Astrocyte (in vitro differentiated cells and primary cell): ENCODE data around the gene CFAP74. TPM values are rescaled to one million over a fixed set of nuclear protein-coding genes. Genes with fewer than 3 reads are reported as not detected.

Experiments
- DNase-seq: peaks from one replicate; pipeline ENCODE4 v3.0.0-alpha.2; 2010; ENCODE audit warnings: low read depth
- FAIRE-seq: peaks from 2 replicates; lab custom pipeline; 2011; peaks lifted over from hg19 to GRCh38; lab: Jason Lieb, UNC
- H2AFZ ChIP-seq: 2 replicates; pipeline ENCODE4 v1.6.0; 2012; ENCODE audit warnings: low read depth, low read length, inconsistent platforms
- H3K27ac ChIP-seq: 2 replicates; pipeline ENCODE4 v1.5.1; 2011; ENCODE audit warnings: low read depth, low read length, inconsistent platforms
- H3K27me3 ChIP-seq: 2 replicates; pipeline ENCODE4 v1.6.0; 2011; ENCODE audit warnings: low read length, inconsistent platforms; ENCODE audit not compliant: insufficient read depth
- H3K36me3 ChIP-seq: 2 replicates; pipeline ENCODE4 v1.5.1; 2011; ENCODE audit warnings: low read length, inconsistent platforms; ENCODE audit not compliant: insufficient read depth
- H3K4me1 ChIP-seq: 2 replicates; pipeline ENCODE4 v1.5.1; 2011; ENCODE audit warnings: low read length, inconsistent platforms; ENCODE audit not compliant: insufficient read depth
- H3K4me2 ChIP-seq: 2 replicates; pipeline ENCODE4 v1.6.0; 2012; ENCODE audit warnings: low read length, inconsistent platforms
- H3K4me3 ChIP-seq: 2 replicates; pipeline ENCODE4 v1.5.1; 2011; ENCODE audit warnings: low read depth, mild to moderate bottlenecking, low read length, inconsistent platforms; ENCODE audit not compliant: insufficient read depth
- H3K79me2 ChIP-seq: 2 replicates; pipeline ENCODE4 v1.6.0; 2012; ENCODE audit warnings: mild to moderate bottlenecking, low read length, inconsistent platforms; ENCODE audit not compliant: insufficient read depth
- H3K9ac ChIP-seq: 2 replicates; pipeline ENCODE4 v1.6.0; 2012; ENCODE audit warnings: mild to moderate bottlenecking, low read length, inconsistent platforms
- H3K9me3 ChIP-seq: 2 replicates; pipeline ENCODE4 v1.5.1; 2012; ENCODE audit warnings: low read depth, mild to moderate bottlenecking, low read length, inconsistent platforms; ENCODE audit not compliant: insufficient read depth
- H4K20me1 ChIP-seq: 2 replicates; pipeline ENCODE4 v1.6.0; 2012; ENCODE audit warnings: low read length, inconsistent platforms; ENCODE audit not compliant: insufficient read depth
- H3K27ac Mint-ChIP-seq: one replicate; pipeline ENCODE4 v1.8.0; 2021; ENCODE audit warnings: mild to moderate bottlenecking, mixed read lengths; ENCODE audit not compliant: unreplicated experiment
- H3K27me3 Mint-ChIP-seq: one replicate; pipeline ENCODE4 v1.8.0; 2021; ENCODE audit warnings: low read depth, mixed read lengths; ENCODE audit not compliant: unreplicated experiment
- H3K36me3 Mint-ChIP-seq: one replicate; pipeline ENCODE4 v1.8.0; 2021; ENCODE audit warnings: low read depth, mixed read lengths; ENCODE audit not compliant: unreplicated experiment
- H3K4me1 Mint-ChIP-seq: one replicate; pipeline ENCODE4 v1.8.0; 2021; ENCODE audit warnings: low read depth, mixed read lengths; ENCODE audit not compliant: unreplicated experiment
- H3K4me3 Mint-ChIP-seq: one replicate; pipeline ENCODE4 v1.8.0; 2021; ENCODE audit warnings: mild to moderate bottlenecking, moderate library complexity, mixed read lengths; ENCODE audit not compliant: unreplicated experiment
- H3K9me3 Mint-ChIP-seq: one replicate; pipeline ENCODE4 v1.8.0; 2021; ENCODE audit warnings: mild to moderate bottlenecking, mixed read lengths; ENCODE audit not compliant: unreplicated experiment
- CTCF ChIP-seq: IDR thresholded peaks from 2 replicates; pipeline ENCODE4 v1.5.1; 2011; ENCODE audit warnings: low read depth, mild to moderate bottlenecking, inconsistent platforms, low read length, moderate library complexity; ENCODE audit not compliant: insufficient read depth
- EZH2 ChIP-seq: IDR thresholded peaks from 2 replicates; pipeline ENCODE4 v1.6.1; 2012; ENCODE audit warnings: mild to moderate bottlenecking, low read length, inconsistent platforms; ENCODE audit not compliant: insufficient read depth
- total RNA-seq: library from RNA; stranded (reverse); gene quantifications from 2 replicates; pipeline ENCODE4 v1.2.1, GENCODE V29; 2021

The CFAP74 gene
- total RNA-seq, 1 donor from 2014 or later, result not detected

GRCh38 chr1:2039251-2039650, 35.7 kb upstream of the CFAP74 start:
- no peak overlapping the region for H3K27ac Mint-ChIP-seq
- H3K27me3 ChIP-seq, result peaks cover 17% of the 10 kb centered on the region
- TF ChIP-seq EZH2 (no peak), CTCF (no peak)
- peaks cover 3% of the 10 kb centered on the region for H3K36me3 Mint-ChIP-seq
- no peak overlapping the region for H3K4me3 Mint-ChIP-seq
- no peaks in the 10 kb centered on the region for H3K9me3 ChIP-seq
- no peak for FAIRE-seq
- no peak overlapping the region for H3K27ac ChIP-seq
- no peak overlapping the region for H2AFZ ChIP-seq
- H3K4me1 Mint-ChIP-seq, result no peaks in the 10 kb centered on the region
- H3K4me1 ChIP-seq, result no peaks in the 10 kb centered on the region
- no peaks in the 10 kb centered on the region for H3K36me3 ChIP-seq
- no peaks in the 10 kb centered on the region for H3K79me2 ChIP-seq
- H3K9me3 Mint-ChIP-seq, result no peaks in the 10 kb centered on the region
- H3K9ac ChIP-seq, result no peak overlapping the region
- DNase-seq, result no peak
- no peak overlapping the region for H3K4me2 ChIP-seq
- H3K27me3 Mint-ChIP-seq, result peaks cover 40% of the 10 kb centered on the region
- no peaks in the 10 kb centered on the region for H4K20me1 ChIP-seq
- no peak overlapping the region for H3K4me3 ChIP-seq

GRCh38 chr1:2038229-2038628, 34.6 kb upstream of the CFAP74 start:
- no peaks in the 10 kb centered on the region for H3K9me3 ChIP-seq
- H3K27me3 Mint-ChIP-seq, result peaks cover 41% of the 10 kb centered on the region
- TF ChIP-seq CTCF (no peak), EZH2 (no peak)
- H3K36me3 Mint-ChIP-seq, result peaks cover 3% of the 10 kb centered on the region
- H3K4me3 ChIP-seq, result no peak overlapping the region
- H3K36me3 ChIP-seq, result no peaks in the 10 kb centered on the region
- no peak overlapping the region for H3K9ac ChIP-seq
- no peak overlapping the region for H3K4me2 ChIP-seq
- H3K79me2 ChIP-seq, result no peaks in the 10 kb centered on the region
- no peak overlapping the region for H3K27ac ChIP-seq
- no peaks in the 10 kb centered on the region for H4K20me1 ChIP-seq
- FAIRE-seq (no peak), DNase-seq (no peak)
- peaks cover 14% of the 10 kb centered on the region for H3K27me3 ChIP-seq
- no peak overlapping the region for H2AFZ ChIP-seq
- no peaks in the 10 kb centered on the region for H3K4me1 Mint-ChIP-seq
- no peaks in the 10 kb centered on the region for H3K9me3 Mint-ChIP-seq
- no peak overlapping the region for H3K4me3 Mint-ChIP-seq
- no peak overlapping the region for H3K27ac Mint-ChIP-seq
- H3K4me1 ChIP-seq, result no peaks in the 10 kb centered on the region

GRCh38 chr1:2037314-2037979, 33.9 kb upstream of the CFAP74 start:
- H3K4me1 ChIP-seq, result no peaks in the 10 kb centered on the region
- Mint-ChIP-seq H3K4me3 (no peak overlapping the region), H3K9me3 (no peaks in the 10 kb centered on the region), H3K27me3 (peaks cover 45% of the 10 kb centered on the region), H3K4me1 (no peaks in the 10 kb centered on the region), H3K27ac (no peak overlapping the region), H3K36me3 (peaks cover 3% of the 10 kb centered on the region)
- DNase-seq (no peak), FAIRE-seq (no peak)
- H3K9me3 ChIP-seq, result no peaks in the 10 kb centered on the region
- TF ChIP-seq EZH2 (no peak), CTCF (no peak)
- no peaks in the 10 kb centered on the region for H3K79me2 ChIP-seq
- no peak overlapping the region for H3K27ac ChIP-seq
- no peaks in the 10 kb centered on the region for H3K36me3 ChIP-seq
- H3K27me3 ChIP-seq, result peaks cover 14% of the 10 kb centered on the region
- no peaks in the 10 kb centered on the region for H4K20me1 ChIP-seq
- H3K4me3 ChIP-seq, result no peak overlapping the region
- no peak overlapping the region for H2AFZ ChIP-seq
- H3K9ac ChIP-seq, result no peak overlapping the region
- H3K4me2 ChIP-seq, result no peak overlapping the region
